NCI-H226 (cell line): ENCODE data around the gene PIK3CB.
"Not testable (repeated sequence)": the region's sequence is repeated elsewhere in the genome, so short reads cannot be mapped to it uniquely, and the experiment has no call there.

ENCODE experiments used
- DNase-seq: peaks from one replicate; pipeline ENCODE4 v3.0.0-alpha.2; 2015

Gene PIK3CB

DNA sequence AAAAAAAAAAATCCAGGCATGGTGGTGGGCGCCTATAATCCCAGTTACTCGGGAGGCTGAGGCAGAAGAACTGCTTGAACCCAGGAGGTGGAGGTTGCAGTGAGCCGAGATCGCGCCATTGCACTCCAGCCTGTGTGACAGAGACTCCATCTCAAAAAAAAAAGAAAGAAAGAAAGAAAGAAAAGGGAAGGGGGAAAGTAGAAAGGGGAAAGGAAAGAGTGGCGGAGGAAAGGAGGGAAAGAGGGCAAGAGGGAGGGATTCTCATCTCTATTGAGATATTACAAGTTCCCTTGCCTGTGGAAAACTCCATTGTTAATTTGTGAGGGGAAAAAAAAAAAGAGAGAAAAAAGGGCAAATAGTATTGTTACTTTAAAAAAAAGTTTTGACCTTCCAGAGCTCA lies 32.5 kb downstream of the PIK3CB start:
- DNase-seq = not testable (repeated sequence)

DNA sequence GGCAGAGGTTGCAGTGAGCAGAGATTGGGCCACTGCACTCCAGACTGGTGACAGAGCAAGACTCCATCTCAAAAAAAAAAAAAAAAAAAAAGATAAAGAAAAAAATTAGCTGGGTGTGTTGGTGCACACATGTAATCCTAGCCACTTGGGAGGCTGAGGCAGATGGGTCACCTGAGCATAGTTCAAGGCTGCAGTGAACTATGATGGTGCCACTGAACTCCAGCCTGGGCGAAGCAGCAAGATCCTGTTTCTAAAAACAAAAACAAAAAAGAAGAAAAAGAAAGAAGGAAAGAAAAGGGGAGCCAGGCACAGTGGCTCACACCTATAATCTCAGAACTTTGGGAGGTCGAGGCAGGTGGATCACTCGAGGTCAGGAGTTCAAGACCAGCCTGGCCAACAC lies 32.9 kb downstream of the PIK3CB start:
- no peak for DNase-seq

DNA sequence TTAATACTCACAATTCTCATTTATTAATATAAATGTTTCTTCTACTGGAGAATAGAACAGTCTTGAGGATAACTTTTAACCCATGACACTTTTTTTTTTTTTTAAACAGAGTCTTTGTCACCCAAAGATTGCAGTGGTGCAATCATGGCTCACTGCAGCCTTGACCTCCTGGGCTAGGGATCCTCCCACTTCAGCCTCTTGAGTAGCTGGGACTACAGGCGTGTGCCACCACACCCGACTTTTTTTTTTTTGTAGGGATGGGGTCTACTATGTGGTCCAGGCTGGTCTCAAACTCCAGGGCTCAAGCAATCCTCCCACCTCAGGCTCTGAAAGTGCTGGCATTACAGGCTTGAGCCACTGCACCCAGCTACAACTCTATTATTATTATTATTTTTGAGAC lies 34.5 kb downstream of the PIK3CB start:
- DNase-seq = no peak

GRCh38 chr3:138799822-138800221 lies 34.9 kb downstream of the PIK3CB start:
- no peak for DNase-seq

GRCh38 chr3:138797508-138798038 lies 37.2 kb downstream of the PIK3CB start:
- DNase-seq = no peak

DNA sequence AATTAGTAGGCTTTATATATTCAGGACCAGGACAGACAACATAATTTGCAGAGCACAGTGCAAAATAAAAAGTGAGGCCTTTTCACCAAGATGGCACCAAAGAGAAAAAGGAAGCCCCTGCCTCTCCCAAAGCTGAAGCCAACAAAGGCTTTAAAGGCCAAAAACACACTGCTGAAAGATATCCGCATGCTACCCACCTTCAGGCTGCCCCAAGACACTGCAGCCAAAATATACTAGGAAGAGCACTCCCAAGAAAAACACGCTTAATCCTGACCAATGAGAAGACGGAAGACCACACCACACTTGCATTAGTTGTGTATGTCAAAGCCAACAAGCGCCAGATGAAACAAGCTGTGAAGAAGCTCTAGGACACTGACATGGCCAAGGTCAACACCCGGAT lies 38.0 kb downstream of the PIK3CB start:
- DNase-seq = no peak

GRCh38 chr3:138786788-138787271 lies 47.9 kb downstream of the PIK3CB start:
- no peak for DNase-seq

- DNase-seq = no peak
Observed at GRCh38 chr3:138785951-138786350, 48.8 kb downstream of the PIK3CB start.

DNA sequence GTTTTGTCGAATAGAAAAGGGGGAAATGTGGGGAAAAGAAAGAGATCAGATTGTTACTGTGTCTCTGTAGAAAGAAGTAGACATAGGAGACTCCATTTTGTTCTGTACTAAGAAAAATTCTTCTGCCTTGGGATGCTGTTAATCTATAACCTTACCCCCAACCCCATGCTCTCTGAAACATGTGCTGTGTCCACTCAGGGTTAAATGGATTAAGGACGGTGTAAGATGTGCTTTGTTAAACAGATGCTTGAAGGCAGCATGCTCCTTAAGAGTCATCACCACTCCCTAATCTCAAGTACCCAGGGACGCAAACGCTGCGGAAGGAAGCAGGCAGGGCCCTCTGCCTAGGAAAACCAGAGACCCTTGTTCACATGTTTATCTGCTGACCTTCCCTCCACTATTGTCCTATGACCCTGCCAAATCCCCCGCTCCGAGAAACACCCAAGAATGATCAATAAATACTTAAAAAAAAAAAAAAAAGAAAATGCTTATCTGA lies 49.3 kb downstream of the PIK3CB start:
- not testable (repeated sequence) for DNase-seq

GRCh38 chr3:138782755-138783154 lies 52.0 kb downstream of the PIK3CB start:
- DNase-seq = no peak

DNA sequence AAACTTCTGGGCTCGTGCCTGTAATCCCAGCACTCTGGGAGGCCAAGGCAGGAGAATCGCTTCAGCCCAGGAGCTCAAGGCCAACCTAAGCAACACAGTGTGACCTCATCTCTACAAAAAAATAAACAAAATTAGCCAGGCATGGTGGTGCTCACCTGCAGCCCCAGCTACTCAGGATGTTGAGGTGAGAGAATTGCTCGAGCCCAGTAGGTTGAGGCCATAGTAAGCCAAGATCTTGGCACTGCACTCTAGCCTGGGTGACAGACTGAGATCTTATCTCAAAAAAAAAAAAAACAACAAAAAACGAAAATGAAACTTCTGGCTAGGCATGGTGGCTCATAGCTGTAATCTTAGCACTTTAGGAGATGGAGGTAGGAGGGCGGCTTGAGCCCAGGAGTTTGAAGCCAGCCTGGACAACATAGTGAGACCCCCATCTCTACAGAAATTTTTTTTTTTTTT lies 53.7 kb downstream of the PIK3CB start:
- DNase-seq = no peak

DNA sequence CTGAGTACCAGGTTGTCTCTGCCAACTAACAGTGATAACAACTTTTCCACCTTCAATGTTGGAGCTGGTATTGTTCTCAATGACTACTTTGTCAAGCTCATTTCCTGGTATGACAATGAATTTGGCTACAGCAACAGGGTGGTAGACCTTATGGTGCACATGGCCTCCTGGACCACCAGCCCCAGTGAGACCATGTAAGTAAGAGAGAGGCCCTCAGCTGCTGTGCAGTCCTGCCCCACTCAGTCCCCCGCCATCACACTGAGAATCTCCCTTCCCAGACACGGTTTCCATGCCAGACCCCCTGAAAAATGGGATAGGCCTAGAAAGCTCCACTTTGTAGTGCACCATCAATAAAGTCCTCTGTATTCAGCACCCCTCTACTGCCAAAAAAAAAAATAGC lies 56.1 kb downstream of the PIK3CB start:
- DNase-seq = no peak

DNA sequence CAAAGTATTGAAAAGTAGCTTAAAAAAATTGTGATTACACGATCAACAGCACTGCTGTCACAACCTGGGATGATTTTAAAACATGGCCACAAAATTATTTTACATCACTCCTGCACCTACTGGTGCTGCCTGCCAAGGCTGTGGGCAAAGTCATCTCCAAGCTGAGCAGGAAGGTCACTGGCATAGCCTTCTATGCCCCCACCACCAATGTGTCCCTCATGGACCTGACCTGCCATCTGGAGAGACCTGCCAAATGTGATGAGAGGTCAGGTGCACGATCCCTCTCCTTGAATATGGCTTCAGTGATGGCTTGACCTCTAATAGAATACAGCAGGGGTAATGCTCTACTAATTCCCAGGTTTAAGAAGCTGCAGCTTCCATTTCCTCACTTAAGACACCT lies 57.8 kb downstream of the PIK3CB start:
- DNase-seq = no peak

- DNase-seq = no peak
Observed at GRCh38 chr3:138775254-138775595, 59.5 kb downstream of the PIK3CB start.

DNA sequence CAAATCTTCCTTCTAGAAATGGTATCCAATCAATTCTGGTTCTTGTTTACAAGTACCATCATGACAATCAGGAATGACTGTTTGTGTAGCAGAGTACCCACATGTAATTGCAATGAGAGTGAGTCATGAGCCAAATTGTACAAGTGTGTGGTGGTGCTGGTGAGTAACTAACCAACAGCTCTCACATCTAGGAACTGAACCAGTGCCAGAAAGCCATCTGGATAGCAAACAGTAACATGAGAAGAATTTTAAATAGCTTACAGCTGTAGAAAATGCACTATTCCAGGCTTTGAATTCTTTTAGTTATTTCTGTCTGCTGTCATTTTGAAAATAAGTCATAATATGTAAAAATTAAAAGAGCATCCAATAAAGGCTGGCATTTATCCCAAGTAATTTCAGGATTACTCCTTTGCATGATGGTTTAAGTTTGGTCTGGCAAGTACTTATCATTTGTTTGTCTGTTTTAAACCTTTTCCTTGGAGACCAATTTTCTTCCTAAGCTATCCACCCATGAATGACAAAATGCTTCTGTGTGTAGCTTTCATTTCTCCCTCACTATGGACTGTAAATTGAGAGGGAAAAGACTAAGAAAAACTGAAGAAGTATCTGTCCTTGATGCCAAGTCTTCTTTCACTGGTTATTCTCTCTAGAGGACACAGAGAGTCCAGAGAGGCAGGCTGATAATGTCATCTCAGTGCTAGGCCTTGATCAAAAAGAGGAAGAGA lies 60.0 kb downstream of the PIK3CB start:
- DNase-seq = peak; percentile 97

GRCh38 chr3:138771585-138771984 lies 63.1 kb downstream of the PIK3CB start:
- no peak for DNase-seq

GRCh38 chr3:138769616-138770015 lies 65.1 kb downstream of the PIK3CB start:
- DNase-seq = no peak

DNA sequence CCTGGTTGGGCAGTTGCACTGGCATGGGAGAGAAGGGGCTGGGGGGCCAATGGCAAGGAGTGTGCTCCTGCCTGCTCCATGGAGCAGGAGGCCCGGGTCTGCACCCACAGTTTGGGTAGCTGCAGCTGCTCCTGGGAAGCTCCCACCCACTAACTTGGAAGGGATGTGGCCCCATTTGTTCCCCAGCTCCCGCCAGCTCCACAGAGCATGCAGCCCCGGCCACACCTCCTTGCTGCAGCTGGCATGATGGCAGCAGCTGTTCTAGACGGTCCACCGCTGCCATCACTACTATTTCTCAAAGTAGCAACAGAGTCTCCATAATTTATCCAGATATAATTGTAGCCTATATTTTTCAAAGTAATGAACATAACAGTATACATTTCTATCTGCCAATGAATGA lies 65.8 kb downstream of the PIK3CB start:
- no peak for DNase-seq

DNA sequence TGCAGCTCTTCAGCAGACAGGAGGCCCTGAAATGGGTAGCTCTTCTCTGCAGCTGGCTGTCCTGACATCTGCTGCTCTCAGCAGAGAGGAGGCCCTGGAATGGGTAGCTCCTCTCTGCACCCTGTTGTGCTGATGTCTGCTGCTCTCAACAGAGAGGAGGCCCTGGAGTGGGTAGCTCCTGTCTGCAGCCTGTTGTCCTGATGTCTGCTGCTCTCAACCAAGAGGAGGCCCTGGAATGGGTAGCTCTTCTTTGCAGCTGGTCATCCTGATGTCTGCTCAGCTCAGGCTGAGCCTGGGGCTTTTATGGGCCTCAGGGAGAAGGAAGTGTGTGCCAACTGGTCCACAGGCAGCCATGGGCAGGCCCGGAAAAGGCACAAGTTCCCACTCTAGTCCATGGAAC lies 66.6 kb downstream of the PIK3CB start:
- no peak for DNase-seq

- no peak for DNase-seq
Observed at GRCh38 chr3:138767498-138768104, 67.1 kb downstream of the PIK3CB start.

DNA sequence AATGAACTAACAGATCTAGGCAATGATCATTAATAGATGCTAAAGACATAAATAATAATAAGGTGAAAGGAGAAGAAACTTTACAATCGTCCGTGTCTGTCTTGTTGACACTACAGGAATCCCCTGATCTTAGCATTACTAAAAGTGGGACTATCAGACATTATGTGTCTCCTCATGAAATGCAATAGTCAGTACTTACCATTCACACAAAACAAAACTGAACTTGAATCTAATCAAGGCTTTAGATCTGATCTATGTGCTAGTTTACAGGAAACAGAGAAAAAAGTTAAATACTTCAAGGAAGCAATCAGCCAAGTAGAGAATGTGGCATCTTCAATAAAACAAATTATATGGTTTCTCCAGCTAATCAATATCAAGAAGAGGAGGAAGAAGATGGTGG lies 73.7 kb downstream of the PIK3CB start:
- DNase-seq = no peak

GRCh38 chr3:138748190-138748589 lies 86.5 kb downstream of the PIK3CB start:
- no peak for DNase-seq

- DNase-seq = no peak
Observed at GRCh38 chr3:138747225-138747624, 87.5 kb downstream of the PIK3CB start.

- DNase-seq = no peak
Observed at GRCh38 chr3:138740072-138740471, 94.7 kb downstream of the PIK3CB start.
